Measurements from ENCODE around the gene GNB5. TPM values are rescaled to one million over a fixed set of nuclear protein-coding genes. Genes with fewer than 3 reads are reported as not detected.

GNB5 gene
- total and polyA plus RNA-seq, 8 donors, result 12.2 to 28.2 (median 15.8) TPM

- no peak for TF ChIP-seq CTCF (IDR thresholded peaks at IDR 0.05)
- no peaks in the 10 kb centered on the region for H3K36me3 ChIP-seq
- H3K27me3 ChIP-seq, result no peaks in the 10 kb centered on the region
- H3K27ac ChIP-seq, result no peak overlapping the region
- intact Hi-C loops (cut with DNase I), result no loop called here
- 77 to 79% methylated on average over 6 of the region's 6 CpGs for WGBS, 2 donors
- DNase-seq (no peak), FAIRE-seq (no peak), ATAC-seq (no peak)
- H3K4me3 ChIP-seq, result no peak overlapping the region
- no peaks in the 10 kb centered on the region for H3K9me3 ChIP-seq
- H3K4me1 ChIP-seq, result peaks cover 24 to 34% (median 29%) of the 10 kb centered on the region in 3 donors
Measured at GRCh38 chr15:52181938-52182780, 9.0 kb downstream of the GNB5 start.

GRCh38 chr15:52180851-52181450 is 10.2 kb downstream of the GNB5 start:
- Histone ChIP-seq H3K9me3 (no peaks in the 10 kb centered on the region), H3K4me1 (peaks cover 17 to 23% (median 17%) of the 10 kb centered on the region in 3 donors), H3K27me3 (no peaks in the 10 kb centered on the region), H3K4me3 (no peak overlapping the region), H3K27ac (no peak overlapping the region), H3K36me3 (no peaks in the 10 kb centered on the region)
- no peak for ATAC-seq
- no peak for DNase-seq
- no peak for TF ChIP-seq CTCF (IDR thresholded peaks at IDR 0.05)
- WGBS, 2 donors, result 82 to 87% methylated on average over 10 of the region's 10 CpGs
- intact Hi-C loops (cut with DNase I), result no loop called here
- no peak for FAIRE-seq

- DNase-seq (no peak), FAIRE-seq (no peak), ATAC-seq (peak; percentile 4 to 32 (median 16))
- TF ChIP-seq CTCF (IDR thresholded peaks at IDR 0.05), result no peak
- peak overlapping the region; percentile 80 to 87 (median 82) for H3K27ac ChIP-seq
- H3K9me3 ChIP-seq, result no peaks in the 10 kb centered on the region
- no peaks in the 10 kb centered on the region for H3K36me3 ChIP-seq
- peak overlapping the region; percentile 63 to 79 (median 70) for H3K4me3 ChIP-seq
- intact Hi-C loops (cut with DNase I), result no loop called here
- WGBS, 2 donors, result 28 to 29% methylated on average over 30 to 31 of the region's 31 CpGs
- peaks cover 11 to 16% (median 15%) of the 10 kb centered on the region in 3 donors for H3K4me1 ChIP-seq
- no peaks in the 10 kb centered on the region for H3K27me3 ChIP-seq
Measured at GRCh38 chr15:52180196-52180835, 10.9 kb downstream of the GNB5 start.

GRCh38 chr15:52179278-52180195 is 11.7 kb downstream of the GNB5 start:
- ATAC-seq (peak; percentile 81 to 90 (median 86)), FAIRE-seq (no peak), DNase-seq (peak; percentile 82 to 93 (median 86))
- Histone ChIP-seq H3K4me1 (peaks cover 6 to 14% (median 8%) of the 10 kb centered on the region in 3 donors), H3K27ac (peak overlapping the region; percentile 80 to 87 (median 82)), H3K27me3 (no peaks in the 10 kb centered on the region), H3K4me3 (peak overlapping the region; percentile 63 to 79 (median 70)), H3K36me3 (no peaks in the 10 kb centered on the region), H3K9me3 (no peaks in the 10 kb centered on the region)
- WGBS, 2 donors, result 0% methylated on average over 72 to 105 of the region's 105 CpGs
- TF ChIP-seq CTCF (IDR thresholded peaks at IDR 0.05), result no peak
- intact Hi-C loops (cut with DNase I), result no loop called here

Measured in pancreas (tissue), 10 donors.